ENCODE results near the gene RAPGEF1.
"Not testable (repeated sequence)": the region's sequence is repeated elsewhere in the genome, so short reads cannot be mapped to it uniquely, and the experiment has no call there.

RAPGEF1 gene

GRCh38 chr9:131685753-131686706, 53.8 kb downstream of the RAPGEF1 start:
- DNase-seq, result no peak

GRCh38 chr9:131683094-131683493, 56.8 kb downstream of the RAPGEF1 start:
- DNase-seq, result not testable (repeated sequence)

- DNase-seq, result no peak
Measured at GRCh38 chr9:131682261-131682660, 57.6 kb downstream of the RAPGEF1 start.

- not testable (repeated sequence) for DNase-seq
Measured at GRCh38 chr9:131681826-131682225, 58.0 kb downstream of the RAPGEF1 start.

GRCh38 chr9:131681108-131681507, 58.8 kb downstream of the RAPGEF1 start:
- DNase-seq, result not testable (repeated sequence)

GRCh38 chr9:131679261-131680020, 60.4 kb downstream of the RAPGEF1 start:
- DNase-seq, result no peak

GRCh38 chr9:131678499-131679111, 61.3 kb downstream of the RAPGEF1 start:
- DNase-seq, result peak; percentile 69

- DNase-seq, result peak; percentile 30
Measured at GRCh38 chr9:131677444-131678180, 62.3 kb downstream of the RAPGEF1 start.

GRCh38 chr9:131677049-131677443, 62.8 kb downstream of the RAPGEF1 start:
- DNase-seq, result no peak

- DNase-seq, result no peak
Measured at GRCh38 chr9:131676431-131676972, 63.4 kb downstream of the RAPGEF1 start.

- no peak for DNase-seq
Measured at GRCh38 chr9:131675437-131676022, 64.3 kb downstream of the RAPGEF1 start.

GRCh38 chr9:131674425-131675421, 65.2 kb downstream of the RAPGEF1 start:
- no peak for DNase-seq

GRCh38 chr9:131673531-131673930, 66.3 kb downstream of the RAPGEF1 start:
- DNase-seq, result no peak

GRCh38 chr9:131673068-131673467, 66.8 kb downstream of the RAPGEF1 start:
- no peak for DNase-seq

- DNase-seq, result no peak
Measured at GRCh38 chr9:131672451-131672850, 67.4 kb downstream of the RAPGEF1 start.

GRCh38 chr9:131671133-131671520, 68.7 kb downstream of the RAPGEF1 start:
- no peak for DNase-seq

GRCh38 chr9:131670247-131671132, 69.4 kb downstream of the RAPGEF1 start:
- no peak for DNase-seq

GRCh38 chr9:131669269-131670157, 70.4 kb downstream of the RAPGEF1 start:
- no peak for DNase-seq
